Mesenteric fat pad (tissue), 1 donor: ENCODE data around the gene IRF4. TPM values are rescaled to one million over a fixed set of nuclear protein-coding genes. Genes with fewer than 3 reads are reported as not detected.

Source experiments
- DNase-seq: peaks from one replicate; pipeline ENCODE4 v3.0.0-alpha.2; 2020; ENCODE audit warnings: low spot score
- total RNA-seq: library from RNA; stranded (reverse); fragmentation: NEBNext Ultra II Directional; extraction: Animal tissue kit (Norgen Biotek cat#: 25700); gene quantifications from one replicate; pipeline ENCODE4 v1.2.1, GENCODE V29; 2021
- donor health status: DM: yes; HTN: yes; CAD: no.

Gene IRF4
- total RNA-seq, 1 donor from 2014 or later, result 6.3 TPM

DNA sequence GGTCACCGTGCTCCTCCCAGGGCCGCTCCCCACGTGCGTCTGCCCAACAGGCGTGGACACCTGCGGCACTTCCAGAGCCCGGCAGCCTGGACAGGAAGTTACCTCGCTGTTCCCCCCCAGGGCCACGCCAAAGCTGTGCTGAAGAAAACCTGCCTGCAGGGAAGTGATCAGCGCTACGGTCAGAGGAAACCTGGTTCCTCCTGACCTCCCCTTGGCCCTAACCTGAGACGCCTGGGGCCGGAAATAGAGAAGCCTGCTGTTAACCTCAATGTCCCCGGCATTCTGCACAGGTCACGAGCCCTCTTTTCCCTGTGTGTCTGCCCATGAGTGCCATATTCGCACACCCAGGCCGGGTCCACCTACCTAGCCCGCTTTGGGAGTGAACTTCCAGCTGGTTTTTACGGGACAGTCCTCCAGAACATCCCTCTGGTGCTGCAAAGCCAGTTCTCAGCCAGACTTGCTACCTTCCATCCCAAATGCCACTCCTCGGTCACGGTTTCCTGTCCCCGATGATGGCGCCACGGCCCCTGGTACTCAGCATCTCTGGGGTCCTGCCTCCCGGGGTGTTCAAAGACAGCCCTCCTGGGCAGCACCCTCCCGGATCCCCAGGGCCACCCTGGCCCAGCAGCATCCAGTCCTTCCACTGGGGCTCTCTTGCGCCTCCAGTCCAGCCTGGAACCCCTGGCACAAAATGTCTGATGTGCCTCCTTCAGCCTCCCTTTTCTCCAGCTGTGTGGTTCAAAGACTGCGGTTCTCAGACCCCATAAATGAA lies 12.0 kb upstream of the IRF4 start:
- DNase-seq, result peak; percentile 90

GRCh38 chr6:380234-381218 lies 11.0 kb upstream of the IRF4 start:
- DNase-seq, result peak; percentile 87

DNA sequence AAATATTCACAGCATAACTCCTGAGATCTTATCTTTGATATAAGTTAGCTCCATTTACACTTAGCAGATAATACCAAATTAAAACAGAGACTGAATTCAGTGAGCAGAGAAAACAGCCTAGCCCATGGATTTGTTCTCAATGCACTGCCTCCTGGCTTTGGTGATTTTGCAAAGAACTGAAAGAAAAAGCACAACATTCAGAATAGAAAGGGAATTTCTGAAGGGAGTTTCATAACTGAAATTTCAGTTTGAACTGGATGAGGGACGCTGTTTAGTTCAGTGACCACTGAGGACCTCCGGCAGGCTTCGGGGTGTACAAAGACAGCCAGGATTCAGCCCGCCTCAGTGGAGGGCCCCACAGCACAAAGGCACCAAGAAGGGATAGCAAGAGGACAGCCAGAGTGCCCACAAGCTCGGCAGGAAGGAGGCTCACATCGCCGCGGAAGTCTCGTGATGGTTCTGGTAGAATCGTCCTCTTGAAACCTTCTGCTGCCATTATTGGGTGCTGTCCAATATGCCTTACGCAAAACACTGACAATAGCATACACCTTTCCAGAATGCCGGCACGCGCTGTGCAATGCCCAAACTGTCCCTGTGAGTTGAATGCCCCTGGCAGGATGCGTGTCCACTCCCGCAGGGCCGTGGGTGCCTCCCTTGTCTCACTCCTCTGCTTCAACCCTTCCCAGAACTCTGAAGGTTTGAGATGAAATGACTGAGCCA lies 9.7 kb upstream of the IRF4 start:
- no peak for DNase-seq

GRCh38 chr6:382883-383810 lies 8.4 kb upstream of the IRF4 start:
- peak; percentile 35 for DNase-seq

GRCh38 chr6:383856-384255 lies 7.7 kb upstream of the IRF4 start:
- DNase-seq, result peak; percentile 37

DNA sequence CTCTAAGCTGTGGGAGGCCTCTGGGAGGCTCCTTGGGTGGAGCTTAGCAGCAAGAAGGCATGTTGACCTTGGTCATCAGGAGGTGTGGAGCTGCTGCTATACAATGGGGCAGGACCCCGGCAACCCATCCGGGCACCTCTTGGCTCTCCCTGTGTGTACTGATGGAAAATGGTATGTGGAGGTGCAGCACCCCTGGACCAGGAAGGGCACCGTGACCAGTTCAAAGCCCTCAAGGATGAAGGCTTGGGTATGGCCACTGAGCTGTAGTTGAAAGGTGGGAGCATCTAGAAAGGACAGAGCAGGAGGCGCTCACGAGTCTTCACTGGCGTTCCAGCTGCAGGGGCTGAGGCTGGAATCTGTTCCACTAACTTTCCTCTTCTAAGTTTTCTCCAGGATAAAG lies 6.7 kb upstream of the IRF4 start:
- peak; percentile 43 for DNase-seq

- DNase-seq, result peak; percentile 73
These were observed 5.9 kb upstream of the IRF4 start for GRCh38 chr6:385614-386013.

GRCh38 chr6:386688-387266 lies 4.8 kb upstream of the IRF4 start:
- DNase-seq, result peak; percentile 53

GRCh38 chr6:387293-387741 lies 4.2 kb upstream of the IRF4 start:
- no peak for DNase-seq

GRCh38 chr6:388202-388903 lies 3.2 kb upstream of the IRF4 start:
- no peak for DNase-seq

DNA sequence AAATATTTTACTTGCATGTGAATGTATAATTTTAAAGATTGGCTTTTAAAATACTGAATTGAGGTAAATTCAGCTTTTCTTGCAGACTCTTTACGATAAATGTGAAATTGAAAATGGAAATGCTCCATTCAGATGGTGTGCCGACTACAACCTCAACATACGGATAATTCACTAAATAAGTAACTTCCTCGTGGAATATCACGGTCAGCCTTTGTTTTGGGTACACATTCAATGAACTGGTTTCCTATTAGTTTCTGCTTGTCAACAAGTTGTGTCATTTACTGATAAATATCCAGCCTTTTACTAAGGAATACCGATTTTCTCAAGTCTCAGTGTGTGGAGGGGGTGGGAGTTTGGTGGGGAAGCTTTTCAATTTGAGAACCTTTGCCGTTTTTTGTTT lies 2.4 kb upstream of the IRF4 start:
- DNase-seq, result no peak

GRCh38 chr6:389622-390021 lies 1.9 kb upstream of the IRF4 start:
- DNase-seq, result no peak

- DNase-seq, result no peak
These were observed 516 bp upstream of the IRF4 start for GRCh38 chr6:390914-391558.

DNA sequence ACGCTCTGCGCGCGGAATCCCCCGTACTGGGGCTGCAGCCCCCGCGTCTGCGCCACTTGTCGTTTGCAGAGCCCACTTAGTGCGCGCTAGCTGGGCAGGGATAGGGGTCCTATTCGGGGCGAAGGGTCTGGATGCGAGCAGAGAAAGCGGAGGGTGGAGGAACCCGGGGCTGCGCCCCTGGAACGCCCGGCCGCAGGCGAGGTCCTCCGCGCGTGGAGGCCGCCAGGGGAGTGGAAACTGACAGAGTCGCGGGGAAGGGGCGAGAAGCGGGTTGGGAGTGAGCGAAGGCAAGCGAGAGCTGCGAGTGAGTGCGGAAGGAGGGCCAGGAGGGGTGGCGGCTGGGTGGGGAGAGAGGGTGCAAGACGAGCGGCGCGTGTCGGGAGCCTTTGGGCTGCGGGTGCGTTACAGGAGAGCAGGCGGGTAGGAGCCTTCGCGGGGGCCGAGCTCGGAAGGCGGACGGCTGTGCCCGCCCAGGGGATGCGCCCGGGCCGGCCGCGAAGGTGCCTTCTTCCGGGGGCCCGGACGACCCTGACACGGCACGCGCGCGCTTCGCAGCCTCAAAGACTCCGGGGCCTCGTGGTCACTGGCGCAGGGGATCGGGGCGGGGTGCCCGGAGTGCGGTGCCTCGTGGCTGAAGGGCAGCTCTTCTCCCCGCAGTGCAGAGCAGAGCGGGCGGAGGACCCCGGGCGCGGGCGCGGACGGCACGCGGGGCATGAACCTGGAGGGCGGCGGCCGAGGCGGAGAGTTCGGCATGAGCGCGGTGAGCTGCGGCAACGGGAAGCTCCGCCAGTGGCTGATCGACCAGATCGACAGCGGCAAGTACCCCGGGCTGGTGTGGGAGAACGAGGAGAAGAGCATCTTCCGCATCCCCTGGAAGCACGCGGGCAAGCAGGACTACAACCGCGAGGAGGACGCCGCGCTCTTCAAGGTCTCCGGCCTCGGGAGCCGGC lies 1.2 kb downstream of the IRF4 start:
- peak; percentile 81 for DNase-seq

DNA sequence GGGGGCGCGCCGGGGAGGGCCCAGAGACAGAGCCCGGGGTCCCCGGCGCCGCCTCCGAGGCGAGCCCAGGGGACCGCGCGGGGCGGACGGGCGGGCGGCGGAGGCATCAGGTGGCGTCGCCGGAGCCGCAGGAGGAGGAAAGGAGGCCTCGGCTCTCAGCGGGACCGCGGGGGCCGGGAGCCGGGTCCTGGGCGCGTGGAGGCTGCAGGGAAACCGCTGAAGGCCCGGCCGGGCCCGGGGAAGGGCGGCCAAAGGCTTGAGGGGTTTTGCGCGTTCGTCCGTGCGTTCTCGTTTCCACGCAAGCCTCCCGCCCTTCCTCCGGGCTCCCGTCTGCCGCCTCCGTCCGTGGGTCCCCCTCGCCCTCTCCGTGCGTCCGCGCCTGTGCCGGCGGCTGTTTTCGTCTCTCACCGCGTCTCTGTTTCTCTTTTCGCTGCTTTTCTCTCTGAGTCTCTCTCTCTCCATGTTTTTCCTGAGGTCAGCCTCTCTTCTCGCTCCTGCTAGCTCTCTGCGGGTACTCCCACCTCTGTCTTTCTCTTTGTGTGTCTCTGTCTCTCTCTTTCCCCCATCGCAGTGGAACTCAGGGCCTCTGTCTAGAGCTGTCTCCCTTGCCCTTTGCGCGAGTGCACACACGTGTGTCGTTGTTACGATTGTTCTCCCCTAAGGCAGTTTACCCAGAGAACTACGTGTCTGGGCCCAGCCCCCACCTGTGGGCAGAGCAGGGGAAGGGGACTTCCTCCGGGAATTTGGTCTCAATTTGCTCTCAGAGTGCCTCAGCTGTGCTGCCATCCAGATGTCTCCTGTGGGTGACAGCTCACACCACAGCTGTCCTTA lies 2.1 kb downstream of the IRF4 start:
- DNase-seq, result no peak

DNA sequence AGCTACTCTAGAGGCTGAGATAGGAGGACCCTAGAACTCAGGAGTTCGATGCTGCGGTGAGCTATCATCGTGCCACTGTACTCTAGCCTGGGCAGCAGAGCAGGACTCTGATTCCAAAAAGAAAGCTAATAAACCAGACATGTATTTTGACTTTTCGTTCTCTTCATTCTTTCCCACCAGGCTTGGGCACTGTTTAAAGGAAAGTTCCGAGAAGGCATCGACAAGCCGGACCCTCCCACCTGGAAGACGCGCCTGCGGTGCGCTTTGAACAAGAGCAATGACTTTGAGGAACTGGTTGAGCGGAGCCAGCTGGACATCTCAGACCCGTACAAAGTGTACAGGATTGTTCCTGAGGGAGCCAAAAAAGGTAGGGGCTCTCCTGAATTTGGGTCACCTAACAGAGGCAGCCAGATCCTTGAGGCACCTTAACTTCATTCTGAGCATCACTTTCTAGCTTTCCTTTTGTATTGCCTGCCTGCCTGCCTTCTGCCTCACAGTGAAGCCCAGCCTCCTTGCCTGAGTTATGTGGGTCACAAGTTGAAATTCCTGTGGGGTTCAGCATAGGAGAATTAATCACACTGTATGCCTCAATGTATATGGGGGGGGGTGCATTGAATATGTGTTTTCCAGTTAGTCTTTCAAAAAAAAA lies 3.2 kb downstream of the IRF4 start:
- no peak for DNase-seq
